Effector CD8-positive, alpha-beta T cell (primary cell): Measurements from ENCODE around the gene MFSD2A.
"Not testable (repeated sequence)": the region's sequence is repeated elsewhere in the genome, so short reads cannot be mapped to it uniquely, and the experiment has no call there.

Experiments used
- DNase-seq: peaks from one replicate; lab custom pipeline; 2025; lab: John Stamatoyannopoulos, UW

MFSD2A gene

GRCh38 chr1:40003156-40004093 lies 48.5 kb downstream of the MFSD2A start:
- DNase-seq = no peak

- DNase-seq = no peak
These were observed 49.9 kb downstream of the MFSD2A start for GRCh38 chr1:40004857-40005256.

DNA sequence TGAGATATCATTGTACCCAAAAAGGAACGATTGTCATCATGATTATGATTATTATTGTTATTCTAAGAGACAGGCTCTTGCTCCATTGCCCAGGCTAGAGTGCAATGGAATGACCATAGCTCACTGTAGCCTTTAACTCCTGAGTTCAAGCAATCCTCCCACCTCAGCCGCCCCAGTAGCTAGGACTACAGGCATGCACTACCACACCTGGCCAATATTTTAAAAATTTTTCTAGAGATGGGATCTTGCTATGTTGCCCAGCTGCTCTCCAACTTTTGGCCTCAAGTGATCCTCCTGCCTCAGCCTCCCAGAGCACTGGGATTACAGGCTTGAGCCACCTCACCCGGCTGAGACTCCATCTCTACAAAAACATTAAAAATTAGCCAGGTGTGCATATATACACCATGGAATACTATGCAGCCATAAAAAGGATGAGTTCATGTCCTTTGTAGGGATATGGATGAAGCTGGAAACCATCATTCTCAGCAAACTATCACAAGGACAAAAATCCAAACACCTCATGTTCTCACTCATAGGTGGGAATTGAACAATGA lies 52.6 kb downstream of the MFSD2A start:
- not testable (repeated sequence) for DNase-seq

GRCh38 chr1:40011198-40011597 lies 56.3 kb downstream of the MFSD2A start:
- no peak for DNase-seq

- DNase-seq = no peak
These were observed 59.3 kb downstream of the MFSD2A start for GRCh38 chr1:40014253-40014706.

- DNase-seq = no peak
These were observed 60.1 kb downstream of the MFSD2A start for GRCh38 chr1:40014812-40015594.

DNA sequence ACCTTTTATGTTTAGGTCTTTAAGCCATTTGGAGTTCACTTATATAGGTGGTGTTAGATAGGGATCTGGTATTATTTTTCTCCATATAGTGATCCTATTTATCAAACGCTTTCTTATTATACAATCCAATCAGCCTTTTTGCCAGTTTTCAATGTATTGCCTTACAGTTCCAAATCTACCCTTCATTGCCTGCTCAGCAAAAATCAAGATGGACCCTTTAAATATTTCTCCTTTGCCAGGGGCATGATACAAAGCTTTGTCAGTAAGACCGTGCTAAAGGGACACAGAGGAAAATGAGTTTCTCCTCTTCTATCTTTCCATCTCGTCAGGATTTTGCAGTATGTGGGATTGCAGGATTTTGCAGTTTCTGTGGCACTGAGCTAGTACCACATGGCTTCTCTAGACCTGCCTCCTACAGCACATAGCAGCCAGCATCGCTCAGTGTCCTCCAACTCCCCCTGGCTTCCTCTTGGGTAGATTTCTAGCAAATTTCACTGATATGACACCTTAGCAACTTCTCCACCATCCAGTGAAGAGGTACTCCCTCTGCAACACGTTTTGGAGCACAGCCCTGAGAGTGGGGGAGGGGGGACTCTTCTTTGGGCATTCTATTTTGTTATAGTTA lies 63.1 kb downstream of the MFSD2A start:
- no peak for DNase-seq
